Measurements from ENCODE around the gene TSPAN6. TPM values are rescaled to one million over a fixed set of nuclear protein-coding genes. Genes with fewer than 3 reads are reported as not detected.

TSPAN6 gene
- total RNA-seq, 1 donor from 2014 or later = 12.6 TPM

DNA sequence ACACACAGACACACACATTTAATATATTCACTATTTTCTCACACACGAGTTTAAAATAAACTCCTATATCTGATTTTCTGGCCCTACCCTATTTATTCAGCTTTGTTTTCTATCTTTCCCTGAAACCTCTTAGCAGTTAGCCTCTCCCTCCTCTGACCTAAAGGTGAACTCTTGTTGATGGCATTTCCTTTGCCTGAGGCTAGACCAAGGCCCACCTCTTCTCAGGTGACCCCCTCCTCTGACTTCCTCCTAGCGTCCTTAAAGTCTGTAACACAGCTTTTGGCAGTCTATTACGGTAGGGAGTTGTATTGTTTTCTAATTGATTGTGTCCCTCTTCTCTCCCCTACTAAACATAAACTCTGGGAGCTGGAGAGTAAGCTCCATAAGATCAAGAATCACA, 5.7 kb upstream of the TSPAN6 start:
- Histone ChIP-seq H3K27ac (no peak overlapping the region), H3K4me1 (no peaks in the 10 kb centered on the region), H3K9me3 (no peaks in the 10 kb centered on the region), H3K4me3 (no peak overlapping the region), H3K27me3 (ENCODE audit: low read depth) (no peaks in the 10 kb centered on the region), H3K36me3 (no peaks in the 10 kb centered on the region)
- intact Hi-C loops (cut with DNase I) = no loop called here
- DNase-seq (no peak), ATAC-seq (no peak)
- TF ChIP-seq, protein P1, sequence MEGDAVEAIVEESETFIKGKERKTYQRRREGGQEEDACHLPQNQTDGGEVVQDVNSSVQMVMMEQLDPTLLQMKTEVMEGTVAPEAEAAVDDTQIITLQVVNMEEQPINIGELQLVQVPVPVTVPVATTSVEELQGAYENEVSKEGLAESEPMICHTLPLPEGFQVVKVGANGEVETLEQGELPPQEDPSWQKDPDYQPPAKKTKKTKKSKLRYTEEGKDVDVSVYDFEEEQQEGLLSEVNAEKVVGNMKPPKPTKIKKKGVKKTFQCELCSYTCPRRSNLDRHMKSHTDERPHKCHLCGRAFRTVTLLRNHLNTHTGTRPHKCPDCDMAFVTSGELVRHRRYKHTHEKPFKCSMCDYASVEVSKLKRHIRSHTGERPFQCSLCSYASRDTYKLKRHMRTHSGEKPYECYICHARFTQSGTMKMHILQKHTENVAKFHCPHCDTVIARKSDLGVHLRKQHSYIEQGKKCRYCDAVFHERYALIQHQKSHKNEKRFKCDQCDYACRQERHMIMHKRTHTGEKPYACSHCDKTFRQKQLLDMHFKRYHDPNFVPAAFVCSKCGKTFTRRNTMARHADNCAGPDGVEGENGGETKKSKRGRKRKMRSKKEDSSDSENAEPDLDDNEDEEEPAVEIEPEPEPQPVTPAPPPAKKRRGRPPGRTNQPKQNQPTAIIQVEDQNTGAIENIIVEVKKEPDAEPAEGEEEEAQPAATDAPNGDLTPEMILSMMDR (IDR thresholded peaks at IDR 0.05) = no peak

DNA sequence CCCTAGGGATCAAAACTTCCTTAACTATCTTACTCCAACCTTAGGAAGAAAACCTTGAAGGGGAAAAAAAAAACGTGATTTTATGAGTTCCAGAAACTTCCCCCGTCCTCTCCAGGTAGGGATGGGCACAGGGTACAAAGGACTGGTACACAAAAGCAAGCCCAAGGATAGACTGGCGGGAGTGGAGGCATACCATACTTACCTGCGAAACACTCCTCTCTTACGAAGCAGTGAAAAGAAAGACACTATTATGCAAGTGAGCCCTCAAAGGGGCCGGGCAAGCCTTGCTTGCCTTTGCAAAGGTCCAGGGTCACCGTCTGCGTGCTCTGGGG, 651 bp downstream of the TSPAN6 start:
- no peaks in the 10 kb centered on the region for H3K27me3 ChIP-seq (ENCODE audit: low read depth)
- peak; percentile 47 to 68 for ATAC-seq
- TF ChIP-seq, protein P1 (IDR thresholded peaks at IDR 0.05) = no peak
- H3K4me3 ChIP-seq = peak overlapping the region; percentile 62
- no peak for DNase-seq
- peaks cover 6% of the 10 kb centered on the region for H3K36me3 ChIP-seq
- no peaks in the 10 kb centered on the region for H3K4me1 ChIP-seq
- intact Hi-C loops (cut with DNase I) = no loop called here
- H3K9me3 ChIP-seq = no peaks in the 10 kb centered on the region
- H3K27ac ChIP-seq = peak overlapping the region; percentile 18

DNA sequence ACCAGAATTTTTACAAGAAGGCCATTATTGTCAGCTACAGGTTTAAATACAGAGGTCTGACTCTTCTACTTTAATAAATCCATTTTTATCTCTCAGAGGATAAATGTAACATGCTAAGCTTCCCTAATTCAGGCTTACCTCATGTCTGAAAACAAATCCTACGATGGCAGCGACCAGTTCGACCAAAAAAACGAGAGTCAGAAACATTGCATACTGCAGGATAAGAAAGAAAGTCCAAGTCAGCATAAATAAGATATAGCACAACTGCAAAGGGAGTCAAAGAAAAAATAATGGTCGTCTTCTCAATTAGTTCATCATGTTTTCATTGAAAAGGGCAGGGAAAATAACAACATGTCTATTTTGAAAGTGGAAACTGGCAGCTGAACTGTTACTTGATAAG, 1.6 kb downstream of the TSPAN6 start:
- Histone ChIP-seq H3K4me3 (no peak overlapping the region), H3K4me1 (no peaks in the 10 kb centered on the region), H3K9me3 (no peaks in the 10 kb centered on the region), H3K27ac (no peak overlapping the region), H3K36me3 (peaks cover 6% of the 10 kb centered on the region), H3K27me3 (ENCODE audit: low read depth) (no peaks in the 10 kb centered on the region)
- TF ChIP-seq, protein P1 (IDR thresholded peaks at IDR 0.05) = no peak
- DNase-seq (no peak), ATAC-seq (no peak)
- intact Hi-C loops (cut with DNase I) = no loop called here

DNA sequence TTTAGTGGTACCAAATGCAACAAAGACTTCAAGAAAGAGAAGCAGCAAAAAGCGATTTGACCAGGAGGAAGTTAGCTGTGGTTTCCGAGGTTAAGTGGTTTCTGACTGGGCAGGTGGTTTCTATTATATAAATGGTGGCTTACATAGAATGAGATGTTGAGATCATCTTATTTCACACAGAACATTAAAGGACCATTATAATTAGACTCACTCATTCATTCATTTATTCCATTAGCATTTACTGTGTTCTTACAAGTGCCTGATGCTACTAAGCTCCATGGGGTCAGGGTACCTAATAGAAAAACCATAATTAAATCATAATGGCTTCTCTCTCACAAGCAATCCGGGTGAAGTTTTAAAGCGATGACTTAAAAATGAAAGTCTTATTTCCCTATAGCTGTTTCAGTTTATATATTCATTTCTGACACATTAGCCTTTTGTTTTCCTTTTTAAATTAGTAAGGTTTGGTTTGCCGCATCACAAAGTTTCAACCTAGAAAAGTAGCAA, 10.6 kb downstream of the TSPAN6 start:
- TF ChIP-seq, protein P1 (IDR thresholded peaks at IDR 0.05) = no peak
- Histone ChIP-seq H3K27ac (no peak overlapping the region), H3K4me3 (no peak overlapping the region), H3K36me3 (no peaks in the 10 kb centered on the region), H3K9me3 (no peaks in the 10 kb centered on the region), H3K4me1 (no peaks in the 10 kb centered on the region), H3K27me3 (ENCODE audit: low read depth) (no peaks in the 10 kb centered on the region)
- DNase-seq (no peak), ATAC-seq (no peak)
- intact Hi-C loops (cut with DNase I) = no loop called here

DNA sequence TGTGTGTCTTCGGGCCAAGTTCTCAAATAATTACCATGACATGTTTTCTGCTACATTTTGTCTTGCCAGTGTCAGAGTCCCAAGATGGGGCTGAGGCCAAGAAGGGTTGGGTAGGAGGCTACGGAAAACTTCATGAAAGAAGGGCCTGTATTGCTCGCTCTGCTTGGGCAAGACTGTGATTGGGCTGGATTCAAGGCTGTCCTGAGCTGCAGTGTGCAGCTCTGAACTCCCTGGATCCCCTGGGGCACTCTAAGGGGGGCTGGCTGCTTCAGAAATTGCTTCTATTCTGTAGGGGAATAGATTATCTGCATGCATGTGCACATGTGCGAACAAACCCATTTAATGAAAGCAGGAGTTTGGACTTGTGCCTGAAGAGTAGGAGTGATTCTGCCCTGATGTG, 13.6 kb downstream of the TSPAN6 start:
- H3K9me3 ChIP-seq = no peaks in the 10 kb centered on the region
- H3K4me3 ChIP-seq = no peak overlapping the region
- intact Hi-C loops (cut with DNase I) = no loop called here
- ATAC-seq = no peak
- no peak for DNase-seq
- H3K36me3 ChIP-seq = no peaks in the 10 kb centered on the region
- H3K27ac ChIP-seq = no peak overlapping the region
- H3K27me3 ChIP-seq (ENCODE audit: low read depth) = no peaks in the 10 kb centered on the region
- TF ChIP-seq, protein P1 (IDR thresholded peaks at IDR 0.05) = no peak
- H3K4me1 ChIP-seq = no peaks in the 10 kb centered on the region

DNA sequence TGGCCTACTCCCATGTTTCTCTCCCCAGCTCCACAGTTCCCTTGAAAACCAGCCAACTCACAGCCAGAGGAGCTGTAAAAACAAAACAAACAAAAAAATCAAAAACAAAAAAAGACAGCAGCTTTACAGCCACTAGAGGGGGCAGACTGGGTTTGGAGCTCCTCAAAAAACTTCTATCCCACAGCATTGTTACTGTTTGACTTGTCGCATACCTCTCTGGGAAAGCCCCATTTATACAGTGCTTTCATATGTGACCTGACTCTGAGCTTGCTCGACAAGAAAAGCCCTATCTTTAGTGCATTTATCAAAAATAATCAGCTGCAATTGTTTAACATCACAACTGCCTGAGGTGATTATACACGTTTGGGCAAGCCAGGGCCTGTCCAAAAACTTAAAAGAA, 21.6 kb downstream of the TSPAN6 start:
- TF ChIP-seq, protein P1 (IDR thresholded peaks at IDR 0.05) = peak; percentile 29
- H3K27me3 ChIP-seq (ENCODE audit: low read depth) = no peaks in the 10 kb centered on the region
- ATAC-seq = no peak
- no peaks in the 10 kb centered on the region for H3K9me3 ChIP-seq
- H3K4me3 ChIP-seq = no peak overlapping the region
- DNase-seq = no peak
- no peak overlapping the region for H3K27ac ChIP-seq
- intact Hi-C loops (cut with DNase I) = no loop called here
- no peaks in the 10 kb centered on the region for H3K36me3 ChIP-seq
- no peaks in the 10 kb centered on the region for H3K4me1 ChIP-seq
